G401 (cell line): ENCODE data around the gene PRDM11. TPM values are rescaled to one million over a fixed set of nuclear protein-coding genes. Genes with fewer than 3 reads are reported as not detected.
A peak's percentile ranks its signal among the peaks of the same experiment; 100 is the strongest.

Source experiments
- DNase-seq: peaks from one replicate; pipeline ENCODE4 v3.0.0-alpha.2; 2015; ENCODE audit warnings: low spot score
- in situ Hi-C: cut with HindIII; loops from 2 replicates; pipeline ENCODE4 v1.10.0; 2016; ENCODE audit warnings: low sequenced_read_pairs, mixed read lengths
- total RNA-seq: library from RNA; depleted of rRNA; stranded (reverse); fragments of >200 nt; shearing (Covaris generic); gene quantifications from 2 replicates; pipeline ENCODE4 v1.2.3, GENCODE V29; 2014

PRDM11 gene
- total RNA-seq, 1 experiment from 2014 or later: 7.2 TPM

- no peak for DNase-seq
- in situ Hi-C loops: no loop called here
Measured at GRCh38 chr11:45168366-45169130, 22.1 kb downstream of the PRDM11 start.

- in situ Hi-C loops: no loop called here
- no peak for DNase-seq
Measured at GRCh38 chr11:45169310-45170072, 23.1 kb downstream of the PRDM11 start.

- in situ Hi-C loops: no loop called here
- no peak for DNase-seq
Measured at GRCh38 chr11:45170484-45170883, 24.0 kb downstream of the PRDM11 start.

GRCh38 chr11:45171550-45171949, 25.1 kb downstream of the PRDM11 start:
- no peak for DNase-seq
- in situ Hi-C loops: no loop called here

GRCh38 chr11:45173064-45173463, 26.6 kb downstream of the PRDM11 start:
- in situ Hi-C loops: no loop called here
- no peak for DNase-seq

- in situ Hi-C loops: no loop called here
- no peak for DNase-seq
Measured at GRCh38 chr11:45174168-45174835, 27.9 kb downstream of the PRDM11 start.

GRCh38 chr11:45174963-45175362, 28.5 kb downstream of the PRDM11 start:
- DNase-seq: no peak
- in situ Hi-C loops: no loop called here

GRCh38 chr11:45176996-45177395, 30.6 kb downstream of the PRDM11 start:
- DNase-seq: no peak
- in situ Hi-C loops: no loop called here

- no peak for DNase-seq
- in situ Hi-C loops: no loop called here
Measured at GRCh38 chr11:45178223-45178622, 31.8 kb downstream of the PRDM11 start.

GRCh38 chr11:45178890-45179671, 32.6 kb downstream of the PRDM11 start:
- DNase-seq: no peak
- in situ Hi-C loops: no loop called here

- in situ Hi-C loops: no loop called here
- no peak for DNase-seq
Measured at GRCh38 chr11:45179686-45180178, 33.3 kb downstream of the PRDM11 start.

- DNase-seq: peak; percentile 33
- in situ Hi-C loops: no loop called here
Measured at GRCh38 chr11:45180179-45180847, 33.9 kb downstream of the PRDM11 start.

- in situ Hi-C loops: no loop called here
- DNase-seq: no peak
Measured at GRCh38 chr11:45180848-45181192, 34.4 kb downstream of the PRDM11 start.

- in situ Hi-C loops: no loop called here
- DNase-seq: no peak
Measured at GRCh38 chr11:45181193-45181888, 34.9 kb downstream of the PRDM11 start.

GRCh38 chr11:45181889-45182550, 35.6 kb downstream of the PRDM11 start:
- no peak for DNase-seq
- in situ Hi-C loops: no loop called here

- in situ Hi-C loops: no loop called here
- peak; percentile 51 for DNase-seq
Measured at GRCh38 chr11:45182902-45183301, 36.5 kb downstream of the PRDM11 start.

- in situ Hi-C loops: no loop called here
- DNase-seq: no peak
Measured at GRCh38 chr11:45184640-45185039, 38.2 kb downstream of the PRDM11 start.

GRCh38 chr11:45185228-45185729, 38.8 kb downstream of the PRDM11 start:
- DNase-seq: no peak
- in situ Hi-C loops: no loop called here
